Astrocyte of the spinal cord (primary cell): ENCODE measurements around the gene TNIK.

Experiments
- DNase-seq: peaks from one replicate; pipeline ENCODE4 v3.0.0; 2011; ENCODE audit warnings: low read depth, low spot score
- H3K4me3 ChIP-seq: 2 replicates; pipeline ENCODE4 v1.5.1; 2011; ENCODE audit warnings: low read depth, mild to moderate bottlenecking, low read length, moderate library complexity
- CTCF ChIP-seq: IDR thresholded peaks from 2 replicates; pipeline ENCODE4 v1.5.1; 2012; ENCODE audit warnings: low read depth, mild to moderate bottlenecking, low read length, inconsistent platforms
- in situ Hi-C: cut with HindIII; loops from 2 replicates; pipeline ENCODE4 v1.10.0; 2017; ENCODE audit warnings: low sequenced_read_pairs

Gene TNIK

GRCh38 chr3:171320750-171321558 is 139.3 kb downstream of the TNIK start:
- in situ Hi-C loops, result no loop called here
- no peak for DNase-seq
- no peak overlapping the region for H3K4me3 ChIP-seq
- TF ChIP-seq CTCF, result no peak

DNA sequence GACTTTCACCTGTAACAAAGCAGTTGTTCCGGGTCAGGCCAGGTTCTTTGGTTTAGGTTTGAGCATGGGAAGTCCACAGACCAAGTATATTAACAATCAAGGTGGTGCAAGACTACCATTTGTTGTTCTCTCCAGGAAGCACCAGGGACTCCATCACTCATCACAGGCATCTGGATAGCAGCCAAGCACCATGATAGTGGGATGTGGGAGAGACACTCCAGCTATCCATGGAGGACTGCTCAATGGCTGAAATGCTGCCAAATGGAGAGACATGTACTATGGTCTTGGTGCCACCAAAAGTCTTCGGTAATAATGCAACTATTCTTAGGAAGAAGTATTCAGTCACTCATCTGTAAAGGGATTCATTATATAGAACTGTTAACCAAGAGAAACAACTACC is 143.0 kb downstream of the TNIK start:
- DNase-seq, result no peak
- no peak overlapping the region for H3K4me3 ChIP-seq
- in situ Hi-C loops, result no loop called here
- TF ChIP-seq CTCF, result no peak

GRCh38 chr3:171315919-171316318 is 144.3 kb downstream of the TNIK start:
- no peak for TF ChIP-seq CTCF
- DNase-seq, result no peak
- no peak overlapping the region for H3K4me3 ChIP-seq
- in situ Hi-C loops, result no loop called here

DNA sequence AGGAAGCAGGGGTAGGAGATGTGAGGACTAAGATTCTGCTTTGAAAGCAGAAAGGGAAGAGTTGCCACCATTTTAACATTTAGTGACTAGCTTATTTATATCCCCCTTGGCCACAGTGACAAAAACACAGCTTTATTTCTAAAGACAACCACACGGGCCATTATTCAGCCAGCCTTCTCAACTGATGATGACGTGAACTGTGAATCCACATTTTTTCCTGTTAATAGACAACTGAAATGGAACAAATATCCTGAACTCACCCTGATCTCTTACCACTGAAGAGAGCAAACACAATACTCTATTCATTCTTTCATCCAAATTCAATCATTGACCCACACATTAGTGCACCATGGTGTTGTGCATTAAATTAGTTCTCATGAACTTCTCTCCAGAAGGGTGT is 145.1 kb downstream of the TNIK start:
- no peak for DNase-seq
- in situ Hi-C loops, result no loop called here
- no peak overlapping the region for H3K4me3 ChIP-seq
- no peak for TF ChIP-seq CTCF

DNA sequence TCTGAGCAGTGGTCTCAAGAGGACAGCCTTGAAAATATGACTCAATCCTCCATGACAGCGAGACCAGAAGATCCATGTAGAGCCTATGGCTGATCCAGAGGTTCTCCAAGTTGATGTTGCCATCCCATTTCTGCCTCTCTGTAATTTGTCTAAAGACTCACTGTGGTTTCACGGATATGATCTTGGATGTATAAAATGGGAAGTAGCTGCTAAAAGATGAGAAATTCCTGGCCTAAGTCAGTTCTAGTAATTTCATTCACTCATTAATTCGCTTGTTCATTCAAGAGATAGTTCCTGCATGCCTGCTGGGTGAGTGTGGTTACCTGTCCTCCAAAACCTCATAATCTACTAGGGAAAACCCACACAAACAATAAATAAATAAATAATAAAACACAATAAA is 145.9 kb downstream of the TNIK start:
- in situ Hi-C loops, result no loop called here
- DNase-seq, result no peak
- no peak overlapping the region for H3K4me3 ChIP-seq
- no peak for TF ChIP-seq CTCF

- in situ Hi-C loops, result no loop called here
- DNase-seq, result no peak
- H3K4me3 ChIP-seq, result no peak overlapping the region
- TF ChIP-seq CTCF, result no peak
Observed at GRCh38 chr3:171313702-171314101, 146.5 kb downstream of the TNIK start.
